WTC11 (cell line): ENCODE results near the gene APOOL. TPM values are rescaled to one million over a fixed set of nuclear protein-coding genes. Genes with fewer than 3 reads are reported as not detected.

Source experiments
- ATAC-seq: fragments of 200-7000 bp; cut with Tn5 transposase; 2 replicates; pipeline ENCODE4 v1.10.0; 2021; ENCODE audit warnings: mild to moderate bottlenecking, moderate library complexity
- CTCF ChIA-PET: fragments of 300-600 bp; sonication (Branson Sonifier 250); formaldehyde crosslinking; loops from one replicate; lab custom pipeline; 2021; ENCODE audit warnings: antibody characterized with exemption; lab: Charles Lee
- POLR2A ChIA-PET: fragments of 350-600 bp; sonication (Branson Sonifier 250); formaldehyde crosslinking; loops from one replicate; lab custom pipeline; 2021; ENCODE audit warnings: antibody characterized with exemption; lab: Charles Lee
- DNase-seq: peaks from one replicate; pipeline ENCODE4 v3.0.0; 2021; ENCODE audit warnings: low spot score
- H3K27ac Mint-ChIP-seq: 2 replicates; pipeline ENCODE4 v1.8.0; 2021; ENCODE audit warnings: mixed read lengths
- H3K27me3 Mint-ChIP-seq: 2 replicates; pipeline ENCODE4 v1.8.0; 2021; ENCODE audit warnings: low read depth, mild to moderate bottlenecking, moderate library complexity, mixed read lengths
- H3K36me3 Mint-ChIP-seq: 2 replicates; pipeline ENCODE4 v1.8.0; 2021; ENCODE audit warnings: mixed read lengths
- H3K4me1 Mint-ChIP-seq: 2 replicates; pipeline ENCODE4 v1.8.0; 2022; ENCODE audit warnings: mixed read lengths
- H3K4me3 Mint-ChIP-seq: 2 replicates; pipeline ENCODE4 v1.8.0; 2021; ENCODE audit warnings: mild to moderate bottlenecking, moderate library complexity, mixed read lengths
- H3K9me3 Mint-ChIP-seq: 2 replicates; pipeline ENCODE4 v1.8.0; 2021; ENCODE audit warnings: mixed read lengths
- EMX1 ChIP-seq: fragments of 250-450 bp; sonication (Bioruptor Pico); IDR thresholded peaks from 2 replicates; pipeline ENCODE4 v1.8.0; 2021; ENCODE audit warnings: mild to moderate bottlenecking
- ETV6 ChIP-seq: sonication (generic); formaldehyde crosslinking; IDR thresholded peaks from 2 replicates; pipeline ENCODE4 v1.8.1; 2022; ENCODE audit warnings: mild to moderate bottlenecking, missing genetic modification reagents
- FOXJ3 ChIP-seq: sonication (generic); formaldehyde crosslinking; IDR thresholded peaks from 2 replicates; pipeline ENCODE4 v1.9.0; 2021; ENCODE audit warnings: missing genetic modification reagents, mild to moderate bottlenecking, borderline replicate concordance
- GRHL2 ChIP-seq: fragments of 250-450 bp; sonication (Bioruptor Pico); IDR thresholded peaks from 2 replicates; pipeline ENCODE4 v1.8.0; 2022; ENCODE audit warnings: mild to moderate bottlenecking, moderate library complexity; ENCODE audit not compliant: insufficient replicate concordance, severe bottlenecking
- KAT7 ChIP-seq: sonication (generic); formaldehyde crosslinking; IDR thresholded peaks from 2 replicates; pipeline ENCODE4 v1.8.1; 2023; ENCODE audit warnings: missing genetic modification reagents, mild to moderate bottlenecking, borderline replicate concordance
- NFATC4 ChIP-seq: fragments of 250-450 bp; sonication (Bioruptor Pico); IDR thresholded peaks from 2 replicates; pipeline ENCODE4 v1.9.0; 2021; ENCODE audit warnings: mild to moderate bottlenecking
- NR2C2 ChIP-seq: sonication (generic); formaldehyde crosslinking; IDR thresholded peaks from 2 replicates; pipeline ENCODE4 v1.8.0; 2022; ENCODE audit warnings: mild to moderate bottlenecking, missing genetic modification reagents
- PRRX2 ChIP-seq: fragments of 250-450 bp; sonication (Bioruptor Pico); IDR thresholded peaks from 2 replicates; pipeline ENCODE4 v1.8.0; 2021; ENCODE audit warnings: mild to moderate bottlenecking
- TCF7 ChIP-seq: sonication (generic); formaldehyde crosslinking; IDR thresholded peaks from 2 replicates; pipeline ENCODE4 v1.8.0; 2022; ENCODE audit warnings: mild to moderate bottlenecking, low read depth, missing genetic modification reagents, moderate library complexity
- TEAD4 ChIP-seq: sonication (generic); formaldehyde crosslinking; IDR thresholded peaks from 2 replicates; pipeline ENCODE4 v1.8.0; 2022; ENCODE audit warnings: mild to moderate bottlenecking, missing genetic modification reagents
- ZBTB21 ChIP-seq: sonication (generic); formaldehyde crosslinking; IDR thresholded peaks from 2 replicates; pipeline ENCODE4 v1.8.1; 2023; ENCODE audit warnings: mild to moderate bottlenecking, missing genetic modification reagents, borderline replicate concordance
- ZNF121 ChIP-seq: sonication (generic); formaldehyde crosslinking; IDR thresholded peaks from 2 replicates; pipeline ENCODE4 v1.8.0; 2023; ENCODE audit warnings: missing genetic modification reagents
- ZNF232 ChIP-seq: sonication (generic); formaldehyde crosslinking; IDR thresholded peaks from 2 replicates; pipeline ENCODE4 v1.8.0; 2022; ENCODE audit warnings: mild to moderate bottlenecking, missing genetic modification reagents
- ZNF317 ChIP-seq: sonication (generic); formaldehyde crosslinking; IDR thresholded peaks from 2 replicates; pipeline ENCODE4 v1.8.1; 2023; ENCODE audit warnings: low read depth, mild to moderate bottlenecking, moderate library complexity, missing genetic modification reagents, borderline replicate concordance
- ZNF396 ChIP-seq: fragments of 250-450 bp; sonication (Bioruptor Pico); IDR thresholded peaks from 2 replicates; pipeline ENCODE4 v1.8.0; 2021; ENCODE audit warnings: mild to moderate bottlenecking, moderate library complexity, borderline replicate concordance
- total RNA-seq: library from RNA; stranded (reverse); gene quantifications from 3 replicates; pipeline ENCODE4 v1.2.3, GENCODE V29; 2021
- TF ChIP-seq, protein P1 (sequence below): sonication (generic); formaldehyde crosslinking; IDR thresholded peaks from 2 replicates; pipeline ENCODE4 v1.8.1; 2023; ENCODE audit warnings: mild to moderate bottlenecking, missing genetic modification reagents, moderate library complexity
- TF ChIP-seq, protein P2 (sequence below): fragments of 250-450 bp; sonication (Bioruptor Pico); conservative IDR thresholded peaks from 2 replicates; pipeline ENCODE4 v1.9.0; 2021; ENCODE audit warnings: mild to moderate bottlenecking
- TF ChIP-seq, protein P3 (sequence below): sonication (generic); formaldehyde crosslinking; IDR thresholded peaks from 2 replicates; pipeline ENCODE4 v1.8.1; 2022; ENCODE audit warnings: low read depth, missing genetic modification reagents, borderline replicate concordance
- TF ChIP-seq, protein P4 (sequence below): sonication (generic); formaldehyde crosslinking; IDR thresholded peaks from 2 replicates; pipeline ENCODE4 v1.8.0; 2023; ENCODE audit warnings: mild to moderate bottlenecking, missing genetic modification reagents
- TF ChIP-seq, protein P5 (sequence below): fragments of 200-600 bp; IDR thresholded peaks from 2 replicates; pipeline ENCODE4 v1.8.0; 2022; ENCODE audit warnings: antibody characterized with exemption
- TF ChIP-seq, protein P6 (sequence below): sonication (generic); formaldehyde crosslinking; IDR thresholded peaks from 2 replicates; pipeline ENCODE4 v1.8.0; 2022; ENCODE audit warnings: mild to moderate bottlenecking, missing genetic modification reagents

Gene APOOL
- total RNA-seq, 1 experiment from 2014 or later: 14.4 TPM

DNA sequence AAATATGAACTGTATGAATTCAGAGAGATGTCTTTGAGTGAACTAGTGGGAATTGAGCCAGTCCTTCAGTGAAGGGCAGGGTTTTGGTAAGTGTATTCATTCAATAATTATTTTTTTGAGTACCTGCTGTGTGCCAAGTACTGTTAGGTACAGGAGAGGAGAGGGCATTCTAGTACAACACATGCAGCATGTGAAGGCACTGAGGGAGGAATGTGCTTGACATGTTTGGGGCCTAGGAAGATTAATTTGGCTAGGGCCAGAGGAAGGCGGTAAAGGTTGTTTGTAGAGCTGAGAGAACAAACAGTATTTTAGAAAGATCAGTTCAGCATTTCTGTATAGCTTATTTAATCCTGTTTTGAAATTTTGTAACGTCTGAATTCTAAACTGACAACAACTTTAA is 27.8 kb downstream of the APOOL start:
- H3K27me3 Mint-ChIP-seq: no peaks in the 10 kb centered on the region
- no peak for DNase-seq
- ATAC-seq: no peak
- peaks cover 11% of the 10 kb centered on the region for H3K36me3 Mint-ChIP-seq
- no peak overlapping the region for H3K4me3 Mint-ChIP-seq
- peaks cover 20% of the 10 kb centered on the region for H3K4me1 Mint-ChIP-seq
- CTCF ChIA-PET: no interaction called here
- POLR2A ChIA-PET: no interaction called here
- H3K27ac Mint-ChIP-seq: peak overlapping the region; percentile 76; the same call in 1 of the 2 replicates
- TF ChIP-seq, protein P1, sequence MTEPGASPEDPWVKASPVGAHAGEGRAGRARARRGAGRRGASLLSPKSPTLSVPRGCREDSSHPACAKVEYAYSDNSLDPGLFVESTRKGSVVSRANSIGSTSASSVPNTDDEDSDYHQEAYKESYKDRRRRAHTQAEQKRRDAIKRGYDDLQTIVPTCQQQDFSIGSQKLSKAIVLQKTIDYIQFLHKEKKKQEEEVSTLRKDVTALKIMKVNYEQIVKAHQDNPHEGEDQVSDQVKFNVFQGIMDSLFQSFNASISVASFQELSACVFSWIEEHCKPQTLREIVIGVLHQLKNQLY (CRISPR knock-in tag): no peak
- no peak for TF ChIP-seq PRRX2
- TF ChIP-seq, protein P2, sequence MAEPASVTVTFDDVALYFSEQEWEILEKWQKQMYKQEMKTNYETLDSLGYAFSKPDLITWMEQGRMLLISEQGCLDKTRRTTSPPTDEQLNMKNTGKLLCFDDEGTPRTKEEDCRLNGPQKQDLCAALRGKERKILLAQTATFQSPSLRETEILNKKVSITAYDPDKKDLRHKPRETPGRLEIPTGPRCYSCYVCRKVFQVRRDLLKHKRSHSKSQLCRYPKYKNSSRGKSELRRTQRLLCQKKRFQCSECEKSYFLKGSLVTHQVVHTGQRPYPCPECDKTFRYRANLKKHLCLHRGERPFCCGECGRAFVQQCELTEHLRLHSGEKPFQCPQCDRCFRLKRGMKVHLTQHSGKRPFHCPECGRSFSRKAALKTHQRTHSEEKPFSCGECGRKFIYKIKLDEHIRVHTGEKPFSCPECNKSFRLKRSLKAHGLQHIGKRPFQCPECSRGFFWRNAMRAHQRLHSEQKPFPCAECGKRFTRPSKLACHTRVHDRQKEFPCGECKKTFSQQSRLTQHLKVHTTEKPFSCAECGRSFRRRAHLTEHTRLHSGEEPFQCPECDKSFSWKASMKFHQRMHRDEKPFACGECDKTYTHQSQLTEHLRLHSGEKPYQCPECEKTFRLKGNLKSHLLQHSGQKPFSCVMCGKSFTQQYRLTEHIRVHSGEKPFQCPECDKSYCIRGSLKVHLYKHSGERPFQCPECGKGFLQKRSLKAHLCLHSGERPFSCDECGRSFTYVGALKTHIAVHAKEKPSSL (CRISPR knock-in tag): no peak
- TF ChIP-seq NFATC4 (CRISPR knock-in tag): no peak
- no peak for TF ChIP-seq ZNF232
- no peak for TF ChIP-seq KAT7 (CRISPR knock-in tag)
- no peak for TF ChIP-seq ZNF396 (CRISPR knock-in tag)
- TF ChIP-seq ZBTB21: no peak
- H3K9me3 Mint-ChIP-seq: peaks cover 5% of the 10 kb centered on the region; the same call in 1 of the 2 replicates

DNA sequence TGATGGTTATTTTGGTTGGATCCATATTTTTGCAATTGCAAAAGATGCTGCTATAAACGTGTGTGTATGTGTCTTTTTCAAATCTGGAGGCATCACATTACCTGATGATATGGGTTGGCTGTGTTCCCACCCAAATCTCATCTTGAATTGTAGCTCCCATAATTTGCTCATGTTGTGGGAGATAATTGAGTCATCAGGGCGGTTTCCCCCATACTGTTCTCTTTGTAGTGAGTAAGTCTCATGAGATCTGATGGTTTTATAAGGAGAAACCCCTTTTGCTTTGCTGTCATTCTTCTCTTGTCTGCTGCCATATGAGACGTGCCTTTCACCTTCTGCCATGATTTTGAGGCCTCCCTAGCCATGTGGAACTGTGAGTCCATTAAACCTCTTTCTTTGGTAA is 33.4 kb downstream of the APOOL start:
- Mint-ChIP-seq H3K27ac (no peak overlapping the region), H3K4me3 (no peak overlapping the region), H3K36me3 (peaks cover 18% of the 10 kb centered on the region), H3K9me3 (peaks cover 27% of the 10 kb centered on the region), H3K4me1 (peaks cover 18% of the 10 kb centered on the region), H3K27me3 (no peaks in the 10 kb centered on the region)
- ChIA-PET POLR2A (no interaction called here), CTCF (no interaction called here)
- TF ChIP-seq, protein P3, sequence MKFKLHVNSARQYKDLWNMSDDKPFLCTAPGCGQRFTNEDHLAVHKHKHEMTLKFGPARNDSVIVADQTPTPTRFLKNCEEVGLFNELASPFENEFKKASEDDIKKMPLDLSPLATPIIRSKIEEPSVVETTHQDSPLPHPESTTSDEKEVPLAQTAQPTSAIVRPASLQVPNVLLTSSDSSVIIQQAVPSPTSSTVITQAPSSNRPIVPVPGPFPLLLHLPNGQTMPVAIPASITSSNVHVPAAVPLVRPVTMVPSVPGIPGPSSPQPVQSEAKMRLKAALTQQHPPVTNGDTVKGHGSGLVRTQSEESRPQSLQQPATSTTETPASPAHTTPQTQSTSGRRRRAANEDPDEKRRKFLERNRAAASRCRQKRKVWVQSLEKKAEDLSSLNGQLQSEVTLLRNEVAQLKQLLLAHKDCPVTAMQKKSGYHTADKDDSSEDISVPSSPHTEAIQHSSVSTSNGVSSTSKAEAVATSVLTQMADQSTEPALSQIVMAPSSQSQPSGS (CRISPR knock-in tag): no peak
- TF ChIP-seq ETV6 (CRISPR knock-in tag): no peak
- no peak for TF ChIP-seq TCF7 (CRISPR knock-in tag)
- TF ChIP-seq, protein P4, sequence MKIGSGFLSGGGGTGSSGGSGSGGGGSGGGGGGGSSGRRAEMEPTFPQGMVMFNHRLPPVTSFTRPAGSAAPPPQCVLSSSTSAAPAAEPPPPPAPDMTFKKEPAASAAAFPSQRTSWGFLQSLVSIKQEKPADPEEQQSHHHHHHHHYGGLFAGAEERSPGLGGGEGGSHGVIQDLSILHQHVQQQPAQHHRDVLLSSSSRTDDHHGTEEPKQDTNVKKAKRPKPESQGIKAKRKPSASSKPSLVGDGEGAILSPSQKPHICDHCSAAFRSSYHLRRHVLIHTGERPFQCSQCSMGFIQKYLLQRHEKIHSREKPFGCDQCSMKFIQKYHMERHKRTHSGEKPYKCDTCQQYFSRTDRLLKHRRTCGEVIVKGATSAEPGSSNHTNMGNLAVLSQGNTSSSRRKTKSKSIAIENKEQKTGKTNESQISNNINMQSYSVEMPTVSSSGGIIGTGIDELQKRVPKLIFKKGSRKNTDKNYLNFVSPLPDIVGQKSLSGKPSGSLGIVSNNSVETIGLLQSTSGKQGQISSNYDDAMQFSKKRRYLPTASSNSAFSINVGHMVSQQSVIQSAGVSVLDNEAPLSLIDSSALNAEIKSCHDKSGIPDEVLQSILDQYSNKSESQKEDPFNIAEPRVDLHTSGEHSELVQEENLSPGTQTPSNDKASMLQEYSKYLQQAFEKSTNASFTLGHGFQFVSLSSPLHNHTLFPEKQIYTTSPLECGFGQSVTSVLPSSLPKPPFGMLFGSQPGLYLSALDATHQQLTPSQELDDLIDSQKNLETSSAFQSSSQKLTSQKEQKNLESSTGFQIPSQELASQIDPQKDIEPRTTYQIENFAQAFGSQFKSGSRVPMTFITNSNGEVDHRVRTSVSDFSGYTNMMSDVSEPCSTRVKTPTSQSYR (CRISPR knock-in tag): no peak
- TF ChIP-seq FOXJ3 (CRISPR knock-in tag): no peak
- ATAC-seq (no peak), DNase-seq (no peak)

DNA sequence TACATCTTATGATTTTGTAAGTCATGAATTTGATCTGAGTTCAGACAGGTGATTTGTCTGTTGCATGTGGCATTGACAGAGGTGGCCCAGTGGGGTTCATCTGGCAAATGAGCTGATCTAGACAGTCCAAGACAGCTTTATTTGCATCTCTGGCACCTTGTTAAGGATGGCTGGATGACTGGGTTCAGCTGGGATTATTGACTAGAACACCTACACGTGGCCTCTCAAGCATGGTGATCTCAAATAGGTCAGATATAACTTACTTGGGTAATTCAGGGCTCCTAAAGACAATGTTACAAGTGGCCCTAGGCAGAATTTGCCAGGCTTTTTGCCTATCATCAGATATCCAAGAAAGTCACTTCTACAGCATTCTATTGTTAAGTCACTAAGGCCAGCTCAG is 48.0 kb downstream of the APOOL start:
- no peak overlapping the region for H3K4me3 Mint-ChIP-seq
- H3K27me3 Mint-ChIP-seq: no peaks in the 10 kb centered on the region
- no peaks in the 10 kb centered on the region for H3K9me3 Mint-ChIP-seq
- H3K36me3 Mint-ChIP-seq: 0 out of 2 replicates have a peak, but pooled peaks cover under 1% of the 10 kb centered on the region
- CTCF ChIA-PET: no interaction called here
- no peaks in the 10 kb centered on the region for H3K4me1 Mint-ChIP-seq
- DNase-seq (no peak), ATAC-seq (no peak)
- no peak overlapping the region for H3K27ac Mint-ChIP-seq
- POLR2A ChIA-PET: no interaction called here
- TF ChIP-seq GRHL2: no peak
- TF ChIP-seq, protein P5, sequence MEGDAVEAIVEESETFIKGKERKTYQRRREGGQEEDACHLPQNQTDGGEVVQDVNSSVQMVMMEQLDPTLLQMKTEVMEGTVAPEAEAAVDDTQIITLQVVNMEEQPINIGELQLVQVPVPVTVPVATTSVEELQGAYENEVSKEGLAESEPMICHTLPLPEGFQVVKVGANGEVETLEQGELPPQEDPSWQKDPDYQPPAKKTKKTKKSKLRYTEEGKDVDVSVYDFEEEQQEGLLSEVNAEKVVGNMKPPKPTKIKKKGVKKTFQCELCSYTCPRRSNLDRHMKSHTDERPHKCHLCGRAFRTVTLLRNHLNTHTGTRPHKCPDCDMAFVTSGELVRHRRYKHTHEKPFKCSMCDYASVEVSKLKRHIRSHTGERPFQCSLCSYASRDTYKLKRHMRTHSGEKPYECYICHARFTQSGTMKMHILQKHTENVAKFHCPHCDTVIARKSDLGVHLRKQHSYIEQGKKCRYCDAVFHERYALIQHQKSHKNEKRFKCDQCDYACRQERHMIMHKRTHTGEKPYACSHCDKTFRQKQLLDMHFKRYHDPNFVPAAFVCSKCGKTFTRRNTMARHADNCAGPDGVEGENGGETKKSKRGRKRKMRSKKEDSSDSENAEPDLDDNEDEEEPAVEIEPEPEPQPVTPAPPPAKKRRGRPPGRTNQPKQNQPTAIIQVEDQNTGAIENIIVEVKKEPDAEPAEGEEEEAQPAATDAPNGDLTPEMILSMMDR: no peak
- TF ChIP-seq ZNF121 (CRISPR knock-in tag): no peak
- TF ChIP-seq, protein P2 (CRISPR knock-in tag): no peak
- TF ChIP-seq TEAD4: no peak
- TF ChIP-seq ZNF317 (CRISPR knock-in tag): no peak
- no peak for TF ChIP-seq EMX1 (CRISPR knock-in tag)
- TF ChIP-seq, protein P6, sequence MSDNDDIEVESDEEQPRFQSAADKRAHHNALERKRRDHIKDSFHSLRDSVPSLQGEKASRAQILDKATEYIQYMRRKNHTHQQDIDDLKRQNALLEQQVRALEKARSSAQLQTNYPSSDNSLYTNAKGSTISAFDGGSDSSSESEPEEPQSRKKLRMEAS (CRISPR knock-in tag): no peak
- no peak for TF ChIP-seq ZBTB21
- TF ChIP-seq KAT7 (CRISPR knock-in tag): no peak
- no peak for TF ChIP-seq NR2C2 (CRISPR knock-in tag)
- no peak for TF ChIP-seq PRRX2
